ENCODE results near the gene SLC22A17.
A peak's percentile ranks its signal among the peaks of the same experiment; 100 is the strongest.

SLC22A17 gene

DNA sequence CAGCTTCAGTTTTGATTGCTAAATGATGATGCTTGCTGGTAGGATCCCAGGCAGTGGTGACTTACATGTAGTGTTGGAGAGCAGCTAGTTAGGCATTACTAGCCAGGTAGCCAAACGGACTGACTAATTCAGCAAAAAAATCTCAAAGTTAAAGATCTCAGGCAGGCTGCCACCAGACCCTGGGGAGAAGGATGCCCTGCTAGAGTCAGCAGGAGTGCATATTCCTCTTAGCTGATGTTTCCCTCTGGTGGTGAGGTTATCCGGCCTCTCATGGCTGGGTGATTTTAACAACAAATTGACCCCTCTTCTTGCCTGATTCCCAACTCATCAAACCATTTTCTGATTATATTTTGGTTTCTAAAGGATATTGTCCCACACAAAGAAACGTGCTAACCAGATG lies 9.5 kb upstream of the SLC22A17 start:
- Histone ChIP-seq H3K27me3 (ENCODE audit: control insufficient read depth in 1 of 2, insufficient read depth in 2 of 2, low read length in 2 of 2) (peaks cover 13 to 24% of the 10 kb centered on the region in 2 donors), H3K27ac (ENCODE audit: low read depth, low read length) (no peak overlapping the region), H3K9ac (ENCODE audit: low read depth in 1 of 2, low read length in 2 of 2) (no peak overlapping the region), H3K36me3 (ENCODE audit: control insufficient read depth in 1 of 2, insufficient read depth in 2 of 2, low read length in 2 of 2) (no peaks in the 10 kb centered on the region), H3K4me1 (ENCODE audit: control insufficient read depth in 1 of 2, insufficient read depth in 2 of 2, low read length in 2 of 2) (peaks cover 0 to 4% of the 10 kb centered on the region in 2 donors), H3K4me3 (ENCODE audit: low read depth in 1 of 2, low read length in 2 of 2) (no peak overlapping the region), H3K9me3 (ENCODE audit: control insufficient read depth in 1 of 2, low read length in 2 of 2) (no peaks in the 10 kb centered on the region)

DNA sequence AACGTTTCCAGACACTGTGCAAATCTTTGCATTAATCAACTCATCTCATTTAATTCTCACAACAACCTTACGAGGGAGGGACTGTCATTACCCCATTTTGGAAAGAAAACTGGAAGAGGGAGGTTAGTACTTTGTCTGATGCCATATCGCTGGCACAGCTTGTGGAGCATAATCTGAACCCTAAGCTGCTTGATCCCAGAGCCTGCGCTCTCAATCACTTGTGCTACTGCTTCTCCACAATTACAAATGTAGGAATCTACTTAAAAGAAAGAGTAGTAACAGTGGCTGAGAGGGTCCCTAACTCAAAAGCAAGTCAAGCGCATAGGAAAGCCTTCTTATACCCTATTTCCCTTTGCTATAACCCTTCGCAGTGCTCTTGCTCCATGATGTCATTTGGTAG lies 9.1 kb upstream of the SLC22A17 start:
- H3K9me3 ChIP-seq (ENCODE audit: control insufficient read depth in 1 of 2, low read length in 2 of 2): no peaks in the 10 kb centered on the region
- H3K27ac ChIP-seq (ENCODE audit: low read depth, low read length): peak overlapping the region; percentile 5
- peaks cover 9 to 22% of the 10 kb centered on the region in 2 donors for H3K27me3 ChIP-seq (ENCODE audit: control insufficient read depth in 1 of 2, insufficient read depth in 2 of 2, low read length in 2 of 2)
- H3K4me1 ChIP-seq (ENCODE audit: control insufficient read depth in 1 of 2, insufficient read depth in 2 of 2, low read length in 2 of 2): peaks cover 0 to 4% of the 10 kb centered on the region in 2 donors
- H3K36me3 ChIP-seq (ENCODE audit: control insufficient read depth in 1 of 2, insufficient read depth in 2 of 2, low read length in 2 of 2): no peaks in the 10 kb centered on the region
- no peak overlapping the region for H3K9ac ChIP-seq (ENCODE audit: low read depth in 1 of 2, low read length in 2 of 2)
- H3K4me3 ChIP-seq (ENCODE audit: low read depth in 1 of 2, low read length in 2 of 2): no peak overlapping the region

DNA sequence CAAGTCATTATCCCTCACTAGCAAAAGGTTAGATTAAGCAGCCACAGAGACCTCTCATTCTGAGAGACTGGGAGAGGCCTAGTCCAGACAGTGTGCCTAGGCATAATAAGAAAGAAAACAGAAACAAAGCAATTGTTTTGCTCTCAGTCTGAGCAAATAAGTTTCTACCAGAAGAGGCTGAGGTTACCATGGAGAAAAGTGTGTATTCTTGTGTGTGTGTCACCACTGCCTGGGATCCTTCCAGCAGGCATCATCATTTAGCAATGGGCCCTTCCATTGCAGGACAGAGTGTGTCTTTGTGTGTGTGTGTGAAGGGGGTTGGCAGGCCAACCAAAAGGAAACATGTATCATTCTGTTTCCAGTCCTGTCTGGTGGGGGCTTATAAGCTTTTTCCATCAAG lies 8.6 kb upstream of the SLC22A17 start:
- H3K9ac ChIP-seq (ENCODE audit: low read depth in 1 of 2, low read length in 2 of 2): no peak overlapping the region

DNA sequence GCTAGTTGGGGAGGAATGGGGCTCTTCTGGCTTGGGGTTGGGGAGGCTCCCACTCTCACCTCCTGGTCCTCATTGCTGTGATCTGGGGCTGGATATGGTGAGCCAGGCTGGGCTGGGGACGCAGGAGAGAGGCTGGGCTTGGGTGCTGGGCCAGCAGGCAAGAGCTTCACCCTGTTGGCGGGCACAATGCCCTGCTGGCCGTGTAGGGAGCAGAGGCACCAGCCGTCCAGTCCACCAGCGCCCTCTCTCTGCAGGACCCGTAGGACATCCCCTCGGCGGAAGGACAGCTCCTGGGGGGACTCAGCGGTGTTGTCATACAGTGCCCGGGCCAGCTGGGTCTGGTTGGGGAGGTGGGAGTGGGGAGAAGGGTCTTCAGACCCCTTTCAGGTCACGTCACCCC lies 7.8 kb upstream of the SLC22A17 start:
- H3K27me3 ChIP-seq (ENCODE audit: control insufficient read depth in 1 of 2, insufficient read depth in 2 of 2, low read length in 2 of 2): peaks cover 9 to 23% of the 10 kb centered on the region in 2 donors
- H3K9ac ChIP-seq (ENCODE audit: low read depth in 1 of 2, low read length in 2 of 2): no peak overlapping the region
- H3K27ac ChIP-seq (ENCODE audit: low read depth, low read length): no peak overlapping the region
- H3K36me3 ChIP-seq (ENCODE audit: control insufficient read depth in 1 of 2, insufficient read depth in 2 of 2, low read length in 2 of 2): no peaks in the 10 kb centered on the region
- H3K9me3 ChIP-seq (ENCODE audit: control insufficient read depth in 1 of 2, low read length in 2 of 2): no peaks in the 10 kb centered on the region
- H3K4me3 ChIP-seq (ENCODE audit: low read depth in 1 of 2, low read length in 2 of 2): no peak overlapping the region
- peaks cover 0 to 4% of the 10 kb centered on the region in 2 donors for H3K4me1 ChIP-seq (ENCODE audit: control insufficient read depth in 1 of 2, insufficient read depth in 2 of 2, low read length in 2 of 2)

More for the DNA sequence above, 8.6 kb upstream of the SLC22A17 start:
- H3K36me3 ChIP-seq (ENCODE audit: control insufficient read depth in 1 of 2, insufficient read depth in 2 of 2, low read length in 2 of 2): no peaks in the 10 kb centered on the region
- H3K27ac ChIP-seq (ENCODE audit: low read depth, low read length): no peak overlapping the region
- peaks cover 8 to 21% of the 10 kb centered on the region in 2 donors for H3K27me3 ChIP-seq (ENCODE audit: control insufficient read depth in 1 of 2, insufficient read depth in 2 of 2, low read length in 2 of 2)
- H3K9me3 ChIP-seq (ENCODE audit: control insufficient read depth in 1 of 2, low read length in 2 of 2): no peaks in the 10 kb centered on the region
- peaks cover 0 to 4% of the 10 kb centered on the region in 2 donors for H3K4me1 ChIP-seq (ENCODE audit: control insufficient read depth in 1 of 2, insufficient read depth in 2 of 2, low read length in 2 of 2)
- no peak overlapping the region for H3K4me3 ChIP-seq (ENCODE audit: low read depth in 1 of 2, low read length in 2 of 2)

DNA sequence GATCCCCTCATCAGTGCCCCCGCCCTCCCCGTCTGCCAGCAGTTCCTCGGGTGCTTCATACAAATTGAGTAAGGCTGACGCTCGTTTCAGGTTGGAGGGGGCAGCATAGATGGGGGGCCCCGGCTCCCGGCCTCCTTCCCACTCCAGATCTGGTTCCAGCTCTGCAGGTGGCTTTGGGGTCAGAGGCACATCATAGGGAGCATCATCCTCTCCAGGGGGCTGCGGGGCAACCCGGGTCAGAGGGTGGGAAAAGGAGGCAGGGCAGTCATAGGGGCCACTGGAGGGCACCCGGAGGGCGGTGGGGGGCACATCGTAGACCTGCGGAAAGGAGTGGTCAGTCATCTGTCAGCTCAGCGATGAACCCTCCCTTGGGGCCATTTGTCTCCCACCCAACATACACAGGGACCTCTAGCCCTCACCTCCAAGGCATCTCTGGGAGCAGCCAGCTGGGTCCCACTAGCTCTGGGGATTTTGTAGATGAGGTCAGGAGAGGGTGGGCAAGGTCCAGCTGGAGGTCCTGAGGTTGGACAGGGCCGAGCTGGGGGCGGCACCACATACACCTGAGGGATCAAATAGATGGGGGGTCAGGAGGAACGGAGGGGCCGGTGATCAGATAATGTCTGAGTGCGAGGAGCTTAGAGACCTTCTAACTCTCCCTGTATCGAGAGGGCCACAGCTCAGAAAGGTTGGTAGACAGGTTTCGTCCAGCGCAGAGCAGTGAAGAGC lies 7.2 kb upstream of the SLC22A17 start:
- no peak overlapping the region for H3K27ac ChIP-seq (ENCODE audit: low read depth, low read length)
- no peaks in the 10 kb centered on the region for H3K9me3 ChIP-seq (ENCODE audit: control insufficient read depth in 1 of 2, low read length in 2 of 2)
- H3K36me3 ChIP-seq (ENCODE audit: control insufficient read depth in 1 of 2, insufficient read depth in 2 of 2, low read length in 2 of 2): no peaks in the 10 kb centered on the region
- no peak overlapping the region for H3K4me3 ChIP-seq (ENCODE audit: low read depth in 1 of 2, low read length in 2 of 2)
- H3K27me3 ChIP-seq (ENCODE audit: control insufficient read depth in 1 of 2, insufficient read depth in 2 of 2, low read length in 2 of 2): peaks cover 14 to 24% of the 10 kb centered on the region in 2 donors
- H3K9ac ChIP-seq (ENCODE audit: low read depth in 1 of 2, low read length in 2 of 2): no peak overlapping the region
- H3K4me1 ChIP-seq (ENCODE audit: control insufficient read depth in 1 of 2, insufficient read depth in 2 of 2, low read length in 2 of 2): peaks cover 0 to 4% of the 10 kb centered on the region in 2 donors

DNA sequence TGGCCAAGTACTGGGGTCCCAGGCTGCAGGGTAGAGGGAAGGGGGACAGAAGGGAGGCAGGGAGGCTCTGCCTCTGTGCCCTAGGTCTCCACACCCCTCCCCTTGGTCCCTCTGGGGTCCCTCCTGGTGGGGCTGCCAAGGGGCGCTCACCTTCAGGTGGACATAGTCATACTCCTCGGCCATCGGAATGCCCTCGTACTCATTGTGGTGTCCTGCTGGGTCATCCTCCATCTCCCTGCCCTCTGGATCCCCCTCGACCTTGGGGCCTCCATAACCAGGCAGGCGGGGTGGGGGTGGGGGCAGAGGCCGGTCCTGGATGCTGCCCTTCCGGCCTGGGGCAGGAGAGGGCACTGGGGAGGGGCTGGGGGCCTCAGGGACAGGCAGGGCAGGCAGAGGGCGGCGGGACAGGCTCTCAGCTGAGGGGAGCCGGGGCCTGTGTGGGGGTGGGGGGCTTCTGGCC lies 6.5 kb upstream of the SLC22A17 start:
- peaks cover 17 to 18% of the 10 kb centered on the region in 2 donors for H3K27me3 ChIP-seq (ENCODE audit: control insufficient read depth in 1 of 2, insufficient read depth in 2 of 2, low read length in 2 of 2)
- no peaks in the 10 kb centered on the region for H3K36me3 ChIP-seq (ENCODE audit: control insufficient read depth in 1 of 2, insufficient read depth in 2 of 2, low read length in 2 of 2)
- H3K27ac ChIP-seq (ENCODE audit: low read depth, low read length): no peak overlapping the region
- H3K9ac ChIP-seq (ENCODE audit: low read depth in 1 of 2, low read length in 2 of 2): no peak overlapping the region
- H3K4me3 ChIP-seq (ENCODE audit: low read depth in 1 of 2, low read length in 2 of 2): no peak overlapping the region
- H3K9me3 ChIP-seq (ENCODE audit: control insufficient read depth in 1 of 2, low read length in 2 of 2): no peaks in the 10 kb centered on the region
- H3K4me1 ChIP-seq (ENCODE audit: control insufficient read depth in 1 of 2, insufficient read depth in 2 of 2, low read length in 2 of 2): peaks cover 0 to 2% of the 10 kb centered on the region in 2 donors

DNA sequence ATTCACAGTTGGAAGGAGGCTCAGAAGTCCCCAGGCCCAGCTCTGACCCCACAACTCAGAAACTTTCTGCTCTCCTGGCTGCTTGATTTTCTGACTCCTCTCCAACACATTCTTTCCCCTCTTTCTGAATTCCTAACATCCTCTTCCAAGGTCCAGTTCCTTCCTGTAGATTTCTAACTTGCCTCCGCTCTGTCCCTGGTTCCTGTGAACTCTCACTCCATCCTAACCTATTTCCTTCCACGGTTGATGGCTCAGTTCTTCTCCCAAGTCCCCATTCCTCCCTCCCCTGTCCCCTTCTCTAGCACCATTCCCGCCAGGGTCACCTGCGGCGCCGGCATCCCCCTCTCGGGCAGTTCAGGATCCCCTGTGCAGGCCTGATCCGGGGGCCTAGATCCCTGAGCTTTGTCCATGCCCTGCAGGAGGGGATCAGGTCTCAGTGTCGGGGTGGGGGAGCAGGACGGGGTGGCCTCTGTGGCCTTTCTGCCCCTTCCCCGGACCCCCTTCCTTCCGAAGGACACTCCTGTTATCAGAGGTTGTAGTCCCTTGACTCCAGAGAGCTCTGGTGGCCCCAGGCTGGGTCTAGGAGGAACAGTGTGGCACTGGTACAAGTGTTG lies 6.0 kb upstream of the SLC22A17 start:
- no peaks in the 10 kb centered on the region for H3K36me3 ChIP-seq (ENCODE audit: control insufficient read depth in 1 of 2, insufficient read depth in 2 of 2, low read length in 2 of 2)
- H3K9me3 ChIP-seq (ENCODE audit: control insufficient read depth in 1 of 2, low read length in 2 of 2): no peaks in the 10 kb centered on the region
- H3K9ac ChIP-seq (ENCODE audit: low read depth in 1 of 2, low read length in 2 of 2): no peak overlapping the region
- H3K27ac ChIP-seq (ENCODE audit: low read depth, low read length): no peak overlapping the region
- peaks cover 18% of the 10 kb centered on the region in 2 donors for H3K27me3 ChIP-seq (ENCODE audit: control insufficient read depth in 1 of 2, insufficient read depth in 2 of 2, low read length in 2 of 2)
- H3K4me1 ChIP-seq (ENCODE audit: control insufficient read depth in 1 of 2, insufficient read depth in 2 of 2, low read length in 2 of 2): no peaks in the 10 kb centered on the region
- no peak overlapping the region for H3K4me3 ChIP-seq (ENCODE audit: low read depth in 1 of 2, low read length in 2 of 2)

DNA sequence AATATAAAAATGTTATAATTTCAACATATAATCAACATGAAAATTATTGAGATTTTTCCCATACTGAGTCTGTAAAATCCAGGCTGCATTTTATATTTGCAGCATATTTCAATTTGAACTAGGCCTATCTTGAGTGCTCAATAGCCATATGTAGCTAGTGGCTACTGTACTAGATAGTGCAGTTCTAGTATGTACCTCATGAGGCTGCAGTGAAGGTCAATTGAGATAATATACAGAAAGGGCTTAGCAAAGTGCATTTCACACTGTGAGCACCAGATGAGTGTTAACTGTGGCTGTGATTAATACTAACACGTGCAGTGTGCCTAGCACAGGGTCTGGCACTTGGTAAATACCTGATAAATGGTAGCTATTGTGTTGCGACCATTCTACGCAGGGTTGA lies 5.4 kb upstream of the SLC22A17 start:
- Histone ChIP-seq H3K27me3 (ENCODE audit: control insufficient read depth in 1 of 2, insufficient read depth in 2 of 2, low read length in 2 of 2) (peaks cover 21 to 23% of the 10 kb centered on the region in 2 donors), H3K27ac (ENCODE audit: low read depth, low read length) (no peak overlapping the region), H3K4me3 (ENCODE audit: low read depth in 1 of 2, low read length in 2 of 2) (no peak overlapping the region), H3K4me1 (ENCODE audit: control insufficient read depth in 1 of 2, insufficient read depth in 2 of 2, low read length in 2 of 2) (no peaks in the 10 kb centered on the region), H3K36me3 (ENCODE audit: control insufficient read depth in 1 of 2, insufficient read depth in 2 of 2, low read length in 2 of 2) (no peaks in the 10 kb centered on the region), H3K9me3 (ENCODE audit: control insufficient read depth in 1 of 2, low read length in 2 of 2) (no peaks in the 10 kb centered on the region), H3K9ac (ENCODE audit: low read depth in 1 of 2, low read length in 2 of 2) (no peak overlapping the region)

DNA sequence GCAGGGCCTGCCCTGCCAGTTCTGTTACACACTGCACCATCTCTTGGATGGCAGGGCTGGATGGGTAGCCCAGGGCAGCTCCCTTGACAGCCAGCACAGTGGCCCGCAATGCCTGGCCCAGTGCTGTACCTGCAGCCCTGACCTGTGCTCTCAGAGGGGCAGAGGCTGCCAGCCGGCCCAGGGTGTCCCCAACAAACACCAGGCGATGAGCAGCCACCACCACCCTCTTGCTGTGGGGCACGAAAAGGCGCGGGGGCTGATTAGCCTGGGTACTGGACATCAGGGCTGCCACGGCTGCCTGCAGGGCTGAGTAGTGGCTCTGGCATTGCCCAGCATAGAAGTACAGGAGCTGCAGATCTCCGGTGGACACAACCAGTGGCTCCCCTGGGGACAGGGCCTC lies 4.6 kb upstream of the SLC22A17 start:
- Histone ChIP-seq H3K36me3 (ENCODE audit: control insufficient read depth in 1 of 2, insufficient read depth in 2 of 2, low read length in 2 of 2) (no peaks in the 10 kb centered on the region), H3K27ac (ENCODE audit: low read depth, low read length) (no peak overlapping the region), H3K27me3 (ENCODE audit: control insufficient read depth in 1 of 2, insufficient read depth in 2 of 2, low read length in 2 of 2) (peaks cover 23 to 25% of the 10 kb centered on the region in 2 donors), H3K4me1 (ENCODE audit: control insufficient read depth in 1 of 2, insufficient read depth in 2 of 2, low read length in 2 of 2) (peaks cover 0 to 3% of the 10 kb centered on the region in 2 donors), H3K9me3 (ENCODE audit: control insufficient read depth in 1 of 2, low read length in 2 of 2) (no peaks in the 10 kb centered on the region), H3K9ac (ENCODE audit: low read depth in 1 of 2, low read length in 2 of 2) (no peak overlapping the region), H3K4me3 (ENCODE audit: low read depth in 1 of 2, low read length in 2 of 2) (no peak overlapping the region)

DNA sequence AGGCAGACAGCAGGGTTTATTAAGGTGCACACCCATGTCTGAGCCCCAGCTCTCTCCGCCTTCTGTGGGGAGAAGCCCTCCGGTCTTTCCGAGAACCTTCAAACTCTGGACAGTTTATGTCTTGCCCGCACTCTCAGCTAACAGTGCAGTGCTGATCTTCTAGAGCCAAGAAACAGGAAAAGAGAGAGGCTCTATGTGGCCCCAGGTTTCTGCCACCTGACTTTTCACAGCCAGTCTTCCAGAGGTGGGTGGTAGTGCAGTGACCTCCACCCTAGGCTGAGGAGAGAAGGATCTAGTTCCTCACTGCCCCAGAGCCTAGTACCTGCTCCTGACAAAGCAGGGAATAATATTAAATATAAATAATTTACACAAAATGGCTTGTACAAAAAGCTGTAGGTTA lies 4.0 kb upstream of the SLC22A17 start:
- Histone ChIP-seq H3K27me3 (ENCODE audit: control insufficient read depth in 1 of 2, insufficient read depth in 2 of 2, low read length in 2 of 2) (peaks cover 25 to 31% of the 10 kb centered on the region in 2 donors), H3K9ac (ENCODE audit: low read depth in 1 of 2, low read length in 2 of 2) (no peak overlapping the region), H3K4me3 (ENCODE audit: low read depth in 1 of 2, low read length in 2 of 2) (no peak overlapping the region), H3K9me3 (ENCODE audit: control insufficient read depth in 1 of 2, low read length in 2 of 2) (no peaks in the 10 kb centered on the region), H3K36me3 (ENCODE audit: control insufficient read depth in 1 of 2, insufficient read depth in 2 of 2, low read length in 2 of 2) (no peaks in the 10 kb centered on the region), H3K27ac (ENCODE audit: low read depth, low read length) (no peak overlapping the region), H3K4me1 (ENCODE audit: control insufficient read depth in 1 of 2, insufficient read depth in 2 of 2, low read length in 2 of 2) (peaks cover 0 to 9% of the 10 kb centered on the region in 2 donors)

All from duodenal mucosa (tissue), 2 donors.